Measurements from ENCODE around the gene KRT84.

DNA sequence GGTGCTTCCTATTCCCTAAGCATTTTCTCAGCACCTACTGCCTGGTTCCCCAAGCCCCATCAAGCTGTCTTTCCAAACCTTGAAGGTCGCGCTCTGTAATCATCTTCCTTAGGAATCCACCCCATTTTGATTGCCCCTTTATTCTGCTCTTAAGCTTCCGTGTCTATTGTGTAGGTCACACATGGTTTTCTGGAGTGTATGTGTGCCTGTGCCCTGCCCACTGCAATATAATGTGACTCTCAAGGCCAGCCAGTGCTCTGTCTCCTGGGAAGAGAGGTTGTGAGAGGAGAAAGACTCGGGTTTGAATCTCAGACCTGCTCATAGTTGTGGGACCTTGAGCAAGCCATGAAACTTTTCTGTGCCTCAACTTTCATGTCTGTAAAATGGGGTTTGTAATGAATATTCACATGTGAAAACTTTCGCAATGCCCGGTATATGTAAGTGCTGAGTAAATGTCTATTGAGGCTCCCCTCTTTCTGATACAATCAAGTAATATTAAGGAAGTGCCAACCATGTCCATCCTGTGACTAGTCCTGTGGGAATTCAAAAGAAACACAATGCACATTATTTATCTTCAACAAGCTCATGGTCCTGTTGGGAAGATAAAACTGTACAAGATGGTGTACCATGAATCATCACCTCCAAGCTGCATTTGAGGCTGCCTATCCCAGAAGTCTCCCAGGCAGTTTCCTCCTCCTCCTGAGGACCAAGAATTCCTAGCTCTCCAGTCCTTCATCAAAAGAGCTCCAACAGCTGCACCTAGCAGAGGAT is 49.5 kb upstream of the KRT84 start:
- TF ChIP-seq, protein P1, sequence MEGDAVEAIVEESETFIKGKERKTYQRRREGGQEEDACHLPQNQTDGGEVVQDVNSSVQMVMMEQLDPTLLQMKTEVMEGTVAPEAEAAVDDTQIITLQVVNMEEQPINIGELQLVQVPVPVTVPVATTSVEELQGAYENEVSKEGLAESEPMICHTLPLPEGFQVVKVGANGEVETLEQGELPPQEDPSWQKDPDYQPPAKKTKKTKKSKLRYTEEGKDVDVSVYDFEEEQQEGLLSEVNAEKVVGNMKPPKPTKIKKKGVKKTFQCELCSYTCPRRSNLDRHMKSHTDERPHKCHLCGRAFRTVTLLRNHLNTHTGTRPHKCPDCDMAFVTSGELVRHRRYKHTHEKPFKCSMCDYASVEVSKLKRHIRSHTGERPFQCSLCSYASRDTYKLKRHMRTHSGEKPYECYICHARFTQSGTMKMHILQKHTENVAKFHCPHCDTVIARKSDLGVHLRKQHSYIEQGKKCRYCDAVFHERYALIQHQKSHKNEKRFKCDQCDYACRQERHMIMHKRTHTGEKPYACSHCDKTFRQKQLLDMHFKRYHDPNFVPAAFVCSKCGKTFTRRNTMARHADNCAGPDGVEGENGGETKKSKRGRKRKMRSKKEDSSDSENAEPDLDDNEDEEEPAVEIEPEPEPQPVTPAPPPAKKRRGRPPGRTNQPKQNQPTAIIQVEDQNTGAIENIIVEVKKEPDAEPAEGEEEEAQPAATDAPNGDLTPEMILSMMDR (IDR thresholded peaks at IDR 0.05): no peak
- TF ChIP-seq EP300 (IDR thresholded peaks at IDR 0.05) (no peak), POLR2A (IDR thresholded peaks at IDR 0.05) (no peak), POLR2AphosphoS5 (IDR thresholded peaks at IDR 0.05) (no peak)
